Thyroid gland (tissue), 4 donors: ENCODE data around the gene CAPZA1.

ENCODE experiments used
- CTCF ChIP-seq, 6 experiments: fragments of 200-600 bp in 3 of 6; fragments of 450-650 bp in 3 of 6; sonication (generic) in 3 of 6; IDR thresholded peaks; one replicate each; pipeline ENCODE4 v1.5.1; 2016 to 2019; ENCODE audit warnings: antibody characterized with exemption in 6 of 6, mild to moderate bottlenecking in 2 of 6, inconsistent platforms in 1 of 6, moderate library complexity in 1 of 6
- POLR2A ChIP-seq, 2 donors: fragments of 450-650 bp; IDR thresholded peaks; one replicate each; pipeline ENCODE4 v1.6.1; 2017; ENCODE audit warnings: antibody characterized with exemption in 2 of 2, mild to moderate bottlenecking in 2 of 2, moderate library complexity in 1 of 2

- TF ChIP-seq CTCF (IDR thresholded peaks at IDR 0.05) = no peak
- TF ChIP-seq POLR2A (IDR thresholded peaks at IDR 0.05) = no peak
These were observed 53.2 kb downstream of the CAPZA1 start for GRCh38 chr1:112672842-112673241.
